H9 (cell line): ENCODE results near the gene LSS. TPM values are rescaled to one million over a fixed set of nuclear protein-coding genes. Genes with fewer than 3 reads are reported as not detected.

ENCODE experiments used
- DNase-seq: peaks from one replicate; pipeline ENCODE4 v3.0.0-alpha.2; 2017
- H2AFZ ChIP-seq: one replicate; pipeline ENCODE4 v1.6.1; 2013; ENCODE audit warnings: mild to moderate bottlenecking, low read length, control low read depth, moderate library complexity
- H2AK5ac ChIP-seq: 2 replicates; pipeline ENCODE4 v1.6.1; 2013; ENCODE audit warnings: low read length, control low read depth, mixed read lengths; ENCODE audit not compliant: insufficient read length
- H2BK120ac ChIP-seq: one replicate; pipeline ENCODE4 v1.6.1; 2013; ENCODE audit warnings: low read depth, mild to moderate bottlenecking, low read length, control low read depth, inconsistent platforms; ENCODE audit not compliant: poor library complexity, severe bottlenecking
- H2BK12ac ChIP-seq: 2 replicates; pipeline ENCODE4 v1.6.1; 2013; ENCODE audit warnings: low read length, control low read depth, mixed read lengths, low read depth; ENCODE audit not compliant: insufficient read length
- H2BK15ac ChIP-seq: 2 replicates; pipeline ENCODE4 v1.6.1; 2013; ENCODE audit warnings: low read depth, low read length, control low read depth
- H2BK20ac ChIP-seq: one replicate; pipeline ENCODE4 v1.6.1; 2013; ENCODE audit warnings: low read depth, mild to moderate bottlenecking, low read length, control low read depth, inconsistent platforms; ENCODE audit not compliant: poor library complexity, severe bottlenecking
- H2BK5ac ChIP-seq: 2 replicates; pipeline ENCODE4 v1.6.1; 2013; ENCODE audit warnings: low read length, control low read depth, mixed read lengths; ENCODE audit not compliant: insufficient read length
- H3K14ac ChIP-seq: 2 replicates; pipeline ENCODE4 v1.6.1; 2013; ENCODE audit warnings: low read length, control low read depth; ENCODE audit not compliant: insufficient read depth
- H3K18ac ChIP-seq: 2 replicates; pipeline ENCODE4 v1.6.1; 2013; ENCODE audit warnings: low read depth, mild to moderate bottlenecking, mixed read lengths, low read length, control low read depth; ENCODE audit not compliant: insufficient read length
- H3K23ac ChIP-seq: 2 replicates; pipeline ENCODE4 v1.6.1; 2013; ENCODE audit warnings: low read length, control low read depth, mixed read lengths, low read depth; ENCODE audit not compliant: insufficient read length
- H3K23me2 ChIP-seq: 2 replicates; pipeline ENCODE4 v1.6.1; 2013; ENCODE audit warnings: low read depth, mild to moderate bottlenecking, mixed read lengths, low read length, control low read depth; ENCODE audit not compliant: insufficient read length, poor library complexity, severe bottlenecking
- H3K27ac ChIP-seq: 2 replicates; pipeline ENCODE4 v1.5.1; 2013; ENCODE audit warnings: low read length, control low read depth, mixed read lengths, low read depth; ENCODE audit not compliant: insufficient read length
- H3K27me3 ChIP-seq: 2 replicates; pipeline ENCODE4 v1.6.1; 2013; ENCODE audit warnings: low read length, control low read depth, inconsistent platforms; ENCODE audit not compliant: insufficient read depth
- H3K4ac ChIP-seq: 2 replicates; pipeline ENCODE4 v1.6.1; 2013; ENCODE audit warnings: low read depth, mild to moderate bottlenecking, control low read depth, inconsistent platforms, low read length, moderate library complexity
- H3K4me1 ChIP-seq: 2 replicates; pipeline ENCODE4 v1.6.1; 2013; ENCODE audit warnings: low read length, control low read depth, inconsistent platforms; ENCODE audit not compliant: insufficient read depth
- H3K4me2 ChIP-seq: 2 replicates; pipeline ENCODE4 v1.6.1; 2013; ENCODE audit warnings: low read length, control low read depth, mixed read lengths; ENCODE audit not compliant: insufficient read length, insufficient read depth
- H3K56ac ChIP-seq: 2 replicates; pipeline ENCODE4 v1.6.1; 2013; ENCODE audit warnings: low read depth, mild to moderate bottlenecking, mixed read lengths, low read length, control low read depth; ENCODE audit not compliant: insufficient read length
- H3K79me1 ChIP-seq: 2 replicates; pipeline ENCODE4 v1.6.1; 2013; ENCODE audit warnings: low read depth, mild to moderate bottlenecking, moderate library complexity, low read length, control low read depth, inconsistent platforms; ENCODE audit not compliant: insufficient read depth, poor library complexity, severe bottlenecking
- H3K79me2 ChIP-seq: 2 replicates; pipeline ENCODE4 v1.6.1; 2013; ENCODE audit warnings: low read length, control low read depth, inconsistent platforms; ENCODE audit not compliant: insufficient read depth
- H3K9ac ChIP-seq: 2 replicates; pipeline ENCODE4 v1.6.1; 2013; ENCODE audit warnings: low read length, control low read depth, mixed read lengths; ENCODE audit not compliant: insufficient read length; ENCODE audit errors: extremely low read depth
- H3K9me3 ChIP-seq: one replicate; pipeline ENCODE4 v1.6.1; 2013; ENCODE audit warnings: low read depth, low read length, inconsistent platforms; ENCODE audit not compliant: control insufficient read depth
- H3T11ph ChIP-seq: one replicate; pipeline ENCODE4 v1.6.1; 2013; ENCODE audit warnings: mild to moderate bottlenecking, low read length, control low read depth, inconsistent platforms
- H4K20me1 ChIP-seq: one replicate; pipeline ENCODE4 v1.6.1; 2013; ENCODE audit not compliant: control insufficient read depth, insufficient read length, insufficient read depth
- H4K5ac ChIP-seq: 2 replicates; pipeline ENCODE4 v1.6.1; 2013; ENCODE audit warnings: low read depth, mild to moderate bottlenecking, mixed read lengths, low read length, control low read depth; ENCODE audit not compliant: insufficient read length
- H4K8ac ChIP-seq: replicated peaks from 2 replicates; pipeline ENCODE4 v1.6.1; 2013; ENCODE audit warnings: low read length, control low read depth, mixed read lengths, low read depth; ENCODE audit not compliant: insufficient read length
- H4K91ac ChIP-seq: 2 replicates; pipeline ENCODE4 v1.6.1; 2013; ENCODE audit warnings: low read depth, mild to moderate bottlenecking, moderate library complexity, mixed read lengths, low read length, control low read depth; ENCODE audit not compliant: insufficient read length
- H3K27ac Mint-ChIP-seq, 3 experiments: 2 replicates in 2 of 3; 3 replicates in 1 of 3; pipeline ENCODE4 v1.8.0; 2020 to 2021; ENCODE audit warnings: mixed read lengths in 3 of 3, mild to moderate bottlenecking in 1 of 3, moderate library complexity in 1 of 3
- H3K27me3 Mint-ChIP-seq: 2 replicates; pipeline ENCODE4 v1.8.0; 2021; ENCODE audit warnings: low read depth, mild to moderate bottlenecking, moderate library complexity, mixed read lengths
- H3K36me3 Mint-ChIP-seq, 3 experiments: 2 replicates in 2 of 3; 3 replicates in 1 of 3; pipeline ENCODE4 v1.8.0; 2020 to 2021; ENCODE audit warnings: low read depth in 3 of 3, mixed read lengths in 3 of 3; ENCODE audit not compliant: insufficient read depth in 1 of 3
- H3K4me1 Mint-ChIP-seq, 2 experiments: 2 replicates each; pipeline ENCODE4 v1.8.0; 2020; ENCODE audit warnings: mixed read lengths in 2 of 2
- H3K4me3 Mint-ChIP-seq, 2 experiments: 2 replicates in 1 of 2; 3 replicates in 1 of 2; pipeline ENCODE4 v1.8.0; 2020 to 2021; ENCODE audit warnings: mild to moderate bottlenecking in 2 of 2, mixed read lengths in 2 of 2, moderate library complexity in 1 of 2
- H3K9me3 Mint-ChIP-seq, 2 experiments: 2 replicates in 1 of 2; 3 replicates in 1 of 2; pipeline ENCODE4 v1.8.0; 2020; ENCODE audit warnings: mild to moderate bottlenecking in 2 of 2, mixed read lengths in 2 of 2, moderate library complexity in 1 of 2
- WGBS: extraction: QIAGEN DNeasy Blood & Tissue Kit; methylation state at CpG from one replicate; pipeline ENCODE4 v1.1.7; 2013; ENCODE audit warnings: missing lambda C conversion rate, low lambda C conversion rate, mixed read lengths; ENCODE audit not compliant: insufficient read length; ENCODE audit errors: extremely low coverage; 5-methylcytosine and 5-hydroxymethylcytosine counted together
- total RNA-seq: library from RNA; stranded (reverse); gene quantifications from 2 replicates; pipeline ENCODE4 v1.2.1, GENCODE V29; 2021
- TF ChIP-seq, protein P1 (sequence below): fragments of 200-600 bp; sonication (generic); conservative IDR thresholded peaks from 3 replicates; pipeline ENCODE4 v1.8.0; 2021; ENCODE audit warnings: antibody characterized with exemption, mild to moderate bottlenecking

The LSS gene
- total RNA-seq, 1 experiment from 2014 or later: 69.2 TPM

DNA sequence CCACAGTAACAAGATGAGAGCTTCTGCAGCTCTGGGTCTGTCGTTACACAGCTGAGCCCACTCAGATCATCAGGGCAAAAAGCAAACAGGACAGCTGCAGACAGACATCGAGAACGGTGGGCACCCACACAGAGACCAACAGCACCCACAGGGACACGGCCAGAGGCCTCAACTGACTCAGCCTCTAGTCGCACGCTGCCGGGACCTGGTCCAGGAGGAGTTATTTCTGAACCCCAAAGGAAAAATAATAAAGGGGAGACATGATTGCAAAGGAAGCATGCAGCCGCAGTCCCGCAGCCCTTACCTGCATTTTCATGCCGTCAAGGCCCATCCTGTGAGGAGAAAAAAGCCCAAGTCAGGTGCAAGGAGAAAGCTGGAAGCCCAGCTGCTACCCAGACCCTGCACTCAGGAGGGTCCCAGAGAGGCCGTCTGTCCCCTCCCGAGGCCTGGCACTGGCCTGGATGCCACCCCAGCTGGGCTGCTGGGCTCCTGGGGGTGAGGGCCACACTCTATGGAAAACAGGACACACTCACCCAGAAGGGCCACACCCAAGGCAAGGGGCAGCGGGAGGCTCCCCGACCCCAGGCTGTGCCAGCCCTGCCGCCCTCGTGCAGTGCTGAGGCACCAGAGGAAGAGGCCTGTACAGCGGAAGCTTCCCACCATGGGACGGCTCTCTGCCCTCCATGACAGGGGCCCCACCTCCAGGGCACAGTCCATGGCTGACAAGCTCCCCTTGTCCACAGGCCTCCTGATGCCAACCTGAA is 15.7 kb downstream of the LSS start:
- H3K23me2 ChIP-seq: no peaks in the 10 kb centered on the region
- peaks cover 12 to 38% (median 34%) of the 10 kb centered on the region in 3 experiments for H3K36me3 Mint-ChIP-seq
- no peak overlapping the region for H2BK20ac ChIP-seq
- no peak overlapping the region for H4K8ac ChIP-seq
- WGBS: no CpG with 5 or more reads among the region's 18 CpGs
- H3K9ac ChIP-seq: no peak overlapping the region
- H3K27me3 Mint-ChIP-seq: no peaks in the 10 kb centered on the region
- H4K20me1 ChIP-seq: no peaks in the 10 kb centered on the region
- H2AK5ac ChIP-seq: no peak overlapping the region
- H3K9me3 ChIP-seq: no peaks in the 10 kb centered on the region
- H2BK120ac ChIP-seq: no peak overlapping the region
- no peaks in the 10 kb centered on the region for H3K79me1 ChIP-seq
- no peak overlapping the region for H3K27ac ChIP-seq
- no peaks in the 10 kb centered on the region for H3K4me1 Mint-ChIP-seq
- no peak overlapping the region for H2AFZ ChIP-seq
- DNase-seq: no peak
- H3K18ac ChIP-seq: no peak overlapping the region
- no peaks in the 10 kb centered on the region for H3K4me1 ChIP-seq
- H3K23ac ChIP-seq: no peak overlapping the region
- no peak overlapping the region for H4K5ac ChIP-seq
- no peaks in the 10 kb centered on the region; the same call in 1 of the 2 replicates for H3K79me2 ChIP-seq
- H3K14ac ChIP-seq: no peak overlapping the region
- no peak overlapping the region for H3K4me3 Mint-ChIP-seq
- no peak overlapping the region for H3K4ac ChIP-seq
- no peak overlapping the region for H3T11ph ChIP-seq
- H3K27me3 ChIP-seq: no peaks in the 10 kb centered on the region
- no peak overlapping the region for H4K91ac ChIP-seq
- H2BK15ac ChIP-seq: no peak overlapping the region
- peak overlapping the region in 2 of 3 experiments; percentile 48 to 70; a peak in 2 of 7 replicates for H3K27ac Mint-ChIP-seq
- no peak overlapping the region for H3K56ac ChIP-seq
- H2BK5ac ChIP-seq: no peak overlapping the region
- TF ChIP-seq, protein P1, sequence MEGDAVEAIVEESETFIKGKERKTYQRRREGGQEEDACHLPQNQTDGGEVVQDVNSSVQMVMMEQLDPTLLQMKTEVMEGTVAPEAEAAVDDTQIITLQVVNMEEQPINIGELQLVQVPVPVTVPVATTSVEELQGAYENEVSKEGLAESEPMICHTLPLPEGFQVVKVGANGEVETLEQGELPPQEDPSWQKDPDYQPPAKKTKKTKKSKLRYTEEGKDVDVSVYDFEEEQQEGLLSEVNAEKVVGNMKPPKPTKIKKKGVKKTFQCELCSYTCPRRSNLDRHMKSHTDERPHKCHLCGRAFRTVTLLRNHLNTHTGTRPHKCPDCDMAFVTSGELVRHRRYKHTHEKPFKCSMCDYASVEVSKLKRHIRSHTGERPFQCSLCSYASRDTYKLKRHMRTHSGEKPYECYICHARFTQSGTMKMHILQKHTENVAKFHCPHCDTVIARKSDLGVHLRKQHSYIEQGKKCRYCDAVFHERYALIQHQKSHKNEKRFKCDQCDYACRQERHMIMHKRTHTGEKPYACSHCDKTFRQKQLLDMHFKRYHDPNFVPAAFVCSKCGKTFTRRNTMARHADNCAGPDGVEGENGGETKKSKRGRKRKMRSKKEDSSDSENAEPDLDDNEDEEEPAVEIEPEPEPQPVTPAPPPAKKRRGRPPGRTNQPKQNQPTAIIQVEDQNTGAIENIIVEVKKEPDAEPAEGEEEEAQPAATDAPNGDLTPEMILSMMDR: no peak
- no peak overlapping the region for H2BK12ac ChIP-seq
- H3K9me3 Mint-ChIP-seq: no peaks in the 10 kb centered on the region
- no peak overlapping the region for H3K4me2 ChIP-seq
